Ovary (tissue), 10 donors: ENCODE measurements around the gene CEP85. TPM values are rescaled to one million over a fixed set of nuclear protein-coding genes. Genes with fewer than 3 reads are reported as not detected.

Experiments used
- DNase-seq, 5 donors: peaks; one replicate each; pipeline ENCODE4 v3.0.0-alpha.2; 2019 to 2020
- H3K27ac ChIP-seq, 2 donors: fragments of 200-600 bp; one replicate each; pipeline versions ENCODE4 v1.5.1 to v1.8.0; 2019 to 2022
- H3K27me3 ChIP-seq: fragments of 200-600 bp; one replicate; pipeline ENCODE4 v1.8.0; 2022
- H3K36me3 ChIP-seq: fragments of 200-600 bp; sonication (generic); one replicate; pipeline ENCODE4 v1.5.1; 2019
- H3K4me1 ChIP-seq: one replicate; pipeline ENCODE4 v1.8.1; 2013; ENCODE audit warnings: mild to moderate bottlenecking, moderate library complexity; ENCODE audit not compliant: insufficient read depth
- H3K4me3 ChIP-seq: fragments of 200-600 bp; sonication (generic); one replicate; pipeline ENCODE4 v1.5.1; 2017
- H3K9me3 ChIP-seq, 2 donors: fragments of 200-600 bp in 1 of 2; sonication (generic) in 1 of 2; one replicate each; pipeline versions ENCODE4 v1.5.1 to v1.8.1; 2013 to 2019; ENCODE audit warnings: mild to moderate bottlenecking in 1 of 2, moderate library complexity in 1 of 2
- EP300 ChIP-seq: sonication (generic); formaldehyde crosslinking; IDR thresholded peaks from one replicate; pipeline ENCODE4 v1.6.1; 2017; ENCODE audit warnings: antibody characterized with exemption
- POLR2A ChIP-seq: fragments of 450-650 bp; IDR thresholded peaks from one replicate; pipeline ENCODE4 v1.6.1; 2017; ENCODE audit warnings: antibody characterized with exemption, mild to moderate bottlenecking, moderate library complexity
- WGBS, 3 donors: extraction: QIAGEN DNeasy Blood & Tissue Kit in 1 of 3; methylation state at CpG; one replicate each; pipeline versions ENCODE4 v1.1.5 to v1.1.7; 2013 to 2017; 5-methylcytosine and 5-hydroxymethylcytosine counted together
- intact Hi-C, 4 donors: fragments of 100-400 bp; cut with DNase I; formaldehyde crosslinking; loops; one replicate each; pipeline versions ENCODE4 v1.11.0 to v1.15.1; 2022 to 2023
- long read RNA-seq, 3 donors: library from polyadenylated mRNA in 2 of 3; unstranded in 2 of 3; transcript quantifications; one replicate each; pipeline ENCODE4 v2.0.0 and lab custom pipeline, GENCODE V29; 2021 to 2026
- polyA plus RNA-seq, 2 donors: library from polyadenylated mRNA; stranded (reverse); fragments of 200-250 nt in 1 of 2; fragments of 350-450 nt in 1 of 2; fragmentation: Illumina TruSeq in 1 of 2; extraction: RNeasy Lipid Tissue Mini Kit (QIAGEN cat#74804) in 1 of 2; gene quantifications; one replicate each; pipeline ENCODE4 v1.2.3, GENCODE V29; 2013 to 2014
- total RNA-seq, 7 donors: library from RNA; depleted of rRNA in 2 of 7; stranded (reverse); fragments of >200 nt in 2 of 7; fragmentation: NEBNext Ultra II Directional in 3 of 7; extraction: Animal tissue kit (Norgen Biotek cat#: 25700) in 3 of 7; gene quantifications; one replicate each; pipeline versions ENCODE4 v1.1.0 to v1.2.4, GENCODE V29; 2016 to 2023
- TF ChIP-seq, protein P1 (sequence below), 3 donors: fragments of 450-650 bp in 2 of 3; fragments of 200-600 bp in 1 of 3; IDR thresholded peaks; one replicate each; pipeline versions ENCODE4 v1.5.1 to v1.8.0; 2016 to 2022; ENCODE audit warnings: antibody characterized with exemption in 3 of 3, mild to moderate bottlenecking in 1 of 3
- donor health status: DM: no; HTN: no; CAD: no; lungs with moderate emphysema.
- donor health status: DM: no; HTN: no; CAD: no.
- donor health status: Bipolar disorder and iron deficiency.
- donor health status: DM: yes; HTN: yes; CAD: no.
- donor health status: DM: no; HTN: no; CAD: no.
- donor health status: DM: yes; HTN: yes; CAD: no.

CEP85 gene, protein sequence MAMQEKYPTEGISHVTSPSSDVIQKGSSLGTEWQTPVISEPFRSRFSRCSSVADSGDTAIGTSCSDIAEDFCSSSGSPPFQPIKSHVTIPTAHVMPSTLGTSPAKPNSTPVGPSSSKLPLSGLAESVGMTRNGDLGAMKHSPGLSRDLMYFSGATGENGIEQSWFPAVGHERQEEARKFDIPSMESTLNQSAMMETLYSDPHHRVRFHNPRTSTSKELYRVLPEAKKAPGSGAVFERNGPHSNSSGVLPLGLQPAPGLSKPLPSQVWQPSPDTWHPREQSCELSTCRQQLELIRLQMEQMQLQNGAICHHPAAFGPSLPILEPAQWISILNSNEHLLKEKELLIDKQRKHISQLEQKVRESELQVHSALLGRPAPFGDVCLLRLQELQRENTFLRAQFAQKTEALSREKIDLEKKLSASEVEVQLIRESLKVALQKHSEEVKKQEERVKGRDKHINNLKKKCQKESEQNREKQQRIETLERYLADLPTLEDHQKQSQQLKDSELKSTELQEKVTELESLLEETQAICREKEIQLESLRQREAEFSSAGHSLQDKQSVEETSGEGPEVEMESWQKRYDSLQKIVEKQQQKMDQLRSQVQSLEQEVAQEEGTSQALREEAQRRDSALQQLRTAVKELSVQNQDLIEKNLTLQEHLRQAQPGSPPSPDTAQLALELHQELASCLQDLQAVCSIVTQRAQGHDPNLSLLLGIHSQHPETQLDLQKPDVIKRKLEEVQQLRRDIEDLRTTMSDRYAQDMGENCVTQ
- 1 to 10 TPM; 2.3 to 8.4 (median 4.0) TPM for total RNA-seq
- 1 to 10 TPM; 2.0 to 4.4 TPM for polyA plus RNA-seq
- long read RNA-seq, donor 1, partial matches to known transcripts: 7 of 12 reads
- long read RNA-seq, donor 1, other reads (novel, unspliced or antisense): 3 of 12 reads
- long read RNA-seq, donor 2, transcript CEP85-202 (14 exons, 3,922 nt): major isoform, 9 of 37 reads
- long read RNA-seq, donor 2, partial matches to known transcripts: 23 of 37 reads
- long read RNA-seq, donor 2, other reads (novel, unspliced or antisense): 0 of 37 reads
- long read RNA-seq, donor 3, partial matches to known transcripts: 1 of 11 reads
- long read RNA-seq, donor 3, other reads (novel, unspliced or antisense): 3 of 11 reads

DNA sequence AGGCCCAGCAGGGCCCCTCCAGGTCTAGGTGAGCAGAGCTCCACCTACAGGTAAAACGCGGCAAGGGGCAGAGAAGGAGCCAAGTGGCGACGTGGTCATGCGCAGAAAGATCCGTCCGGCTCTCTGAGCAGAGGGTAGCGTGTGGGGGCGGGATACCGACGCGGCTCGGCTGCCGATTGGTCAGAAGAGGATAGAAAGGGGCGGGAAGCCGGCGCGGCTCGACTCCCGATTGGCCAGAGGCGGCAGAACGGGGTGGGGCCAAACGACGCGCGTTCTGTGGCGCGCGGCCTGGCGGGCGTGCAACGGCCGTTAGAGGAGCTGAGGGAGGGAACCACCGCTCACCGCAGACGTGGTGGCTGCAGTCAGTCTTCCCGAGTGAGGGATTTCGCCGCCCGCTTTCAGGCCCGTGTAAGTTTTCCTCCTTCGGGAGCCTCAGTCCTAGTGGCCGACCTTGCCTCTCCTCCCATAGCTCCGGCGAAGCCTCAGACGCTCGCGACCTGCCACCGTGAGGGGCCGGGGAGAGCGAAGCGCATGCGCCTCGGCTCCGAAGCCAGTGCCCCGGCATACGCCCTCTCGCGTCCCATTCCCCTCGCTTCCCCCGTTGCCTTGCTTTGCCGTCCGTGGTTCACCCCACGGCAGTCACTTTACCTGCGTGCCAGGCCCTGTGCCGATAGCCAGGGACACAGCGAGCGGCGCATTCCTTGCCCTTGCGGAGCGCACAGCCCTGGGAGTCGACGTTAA is at the start of gene CEP85:
Gene CEP85, plus strand, starts transcription at position 298 of the 741 bp plus-strand sequence. CDS start 5,584 bp downstream, outside the sequence.
- WGBS, 3 donors: 0% methylated on average over 66 to 73 of the region's 73 CpGs
- H3K9me3 ChIP-seq: no peaks in the 10 kb centered on the region
- peaks cover 2% of the 10 kb centered on the region for H3K4me1 ChIP-seq
- H3K36me3 ChIP-seq: no peaks in the 10 kb centered on the region
- intact Hi-C loops: loop anchor here in 1 of 4 donors (5.0 kb wide), 2 partner anchors 67 to 122 kb away; partner anchors contain the start of genes C1orf232, PDIK1L and ZNF593
- H3K27ac ChIP-seq: peak within 1 kb of the TSS; percentile 52 to 57
- H3K27me3 ChIP-seq: no peaks in the 10 kb centered on the region
- peak; percentile 97 to 99 (median 98) for DNase-seq
- peak; percentile 29 for TF ChIP-seq POLR2A
- no peak for TF ChIP-seq EP300
- TF ChIP-seq, protein P1, sequence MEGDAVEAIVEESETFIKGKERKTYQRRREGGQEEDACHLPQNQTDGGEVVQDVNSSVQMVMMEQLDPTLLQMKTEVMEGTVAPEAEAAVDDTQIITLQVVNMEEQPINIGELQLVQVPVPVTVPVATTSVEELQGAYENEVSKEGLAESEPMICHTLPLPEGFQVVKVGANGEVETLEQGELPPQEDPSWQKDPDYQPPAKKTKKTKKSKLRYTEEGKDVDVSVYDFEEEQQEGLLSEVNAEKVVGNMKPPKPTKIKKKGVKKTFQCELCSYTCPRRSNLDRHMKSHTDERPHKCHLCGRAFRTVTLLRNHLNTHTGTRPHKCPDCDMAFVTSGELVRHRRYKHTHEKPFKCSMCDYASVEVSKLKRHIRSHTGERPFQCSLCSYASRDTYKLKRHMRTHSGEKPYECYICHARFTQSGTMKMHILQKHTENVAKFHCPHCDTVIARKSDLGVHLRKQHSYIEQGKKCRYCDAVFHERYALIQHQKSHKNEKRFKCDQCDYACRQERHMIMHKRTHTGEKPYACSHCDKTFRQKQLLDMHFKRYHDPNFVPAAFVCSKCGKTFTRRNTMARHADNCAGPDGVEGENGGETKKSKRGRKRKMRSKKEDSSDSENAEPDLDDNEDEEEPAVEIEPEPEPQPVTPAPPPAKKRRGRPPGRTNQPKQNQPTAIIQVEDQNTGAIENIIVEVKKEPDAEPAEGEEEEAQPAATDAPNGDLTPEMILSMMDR (IDR thresholded peaks at IDR 0.05): peak; percentile 85 to 90 (median 89)
- H3K4me3 ChIP-seq: peak within 1 kb of the TSS; percentile 77

DNA sequence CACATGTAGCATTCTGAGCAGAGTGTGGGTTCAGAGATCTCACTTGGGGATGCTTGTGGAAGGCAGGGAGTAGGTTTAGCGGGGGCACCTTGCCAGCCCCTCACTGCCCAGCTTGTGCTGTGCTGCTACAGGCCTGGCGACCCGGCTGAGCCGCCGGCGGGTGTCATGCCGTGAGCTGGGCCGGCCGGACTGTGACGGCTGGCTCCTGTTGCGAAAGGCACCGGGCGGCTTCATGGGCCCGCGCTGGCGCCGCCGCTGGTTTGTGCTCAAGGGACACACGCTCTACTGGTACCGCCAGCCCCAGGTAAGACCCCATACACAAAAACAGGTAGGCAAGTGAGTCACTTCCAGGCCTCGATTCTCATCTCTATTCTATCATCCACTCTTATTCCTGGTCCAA is 49.1 kb upstream of the CEP85 start:
- H3K4me1 ChIP-seq: no peaks in the 10 kb centered on the region
- 91 to 94% (median 93%) methylated on average over 21 of the region's 21 CpGs for WGBS, 3 donors
- no peak overlapping the region for H3K4me3 ChIP-seq
- no peaks in the 10 kb centered on the region for H3K36me3 ChIP-seq
- TF ChIP-seq EP300: no peak
- no peak for TF ChIP-seq POLR2A
- TF ChIP-seq, protein P1 (IDR thresholded peaks at IDR 0.05): no peak
- no peaks in the 10 kb centered on the region for H3K27me3 ChIP-seq
- intact Hi-C loops: no loop called here
- no peak overlapping the region for H3K27ac ChIP-seq
- no peak for DNase-seq
- no peaks in the 10 kb centered on the region for H3K9me3 ChIP-seq

DNA sequence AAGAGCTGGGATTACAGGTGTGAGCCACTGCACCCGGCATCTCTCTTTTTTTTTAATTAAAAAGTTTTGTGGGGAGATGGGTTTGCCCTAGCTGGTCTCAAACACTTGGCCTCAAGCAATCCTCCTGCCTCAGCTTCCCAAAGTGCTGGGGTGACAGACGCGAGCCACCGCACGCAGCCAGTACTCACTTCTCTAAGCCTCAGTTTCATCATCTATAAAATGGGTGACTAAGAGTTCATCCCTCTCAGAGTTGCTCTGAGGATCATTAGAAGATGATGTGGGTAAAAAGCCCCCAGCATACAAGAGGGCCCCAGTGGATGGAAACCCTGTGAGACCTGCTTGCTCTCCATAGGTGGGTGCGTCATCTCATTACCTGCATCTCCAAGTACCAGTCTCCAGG is 46.1 kb upstream of the CEP85 start:
- H3K27ac ChIP-seq: no peak overlapping the region
- no peaks in the 10 kb centered on the region for H3K27me3 ChIP-seq
- no peak overlapping the region for H3K4me3 ChIP-seq
- no peak for DNase-seq
- 95 to 96% (median 96%) methylated on average over 6 of the region's 6 CpGs for WGBS, 3 donors
- H3K36me3 ChIP-seq: no peaks in the 10 kb centered on the region
- no peaks in the 10 kb centered on the region for H3K9me3 ChIP-seq
- no peaks in the 10 kb centered on the region for H3K4me1 ChIP-seq
- TF ChIP-seq EP300 (no peak), POLR2A (no peak)
- TF ChIP-seq, protein P1 (IDR thresholded peaks at IDR 0.05): no peak
- intact Hi-C loops: no loop called here
